ENCODE results near the gene ACTR6.
A peak's percentile ranks its signal among the peaks of the same experiment; 100 is the strongest.

ACTR6 gene

DNA sequence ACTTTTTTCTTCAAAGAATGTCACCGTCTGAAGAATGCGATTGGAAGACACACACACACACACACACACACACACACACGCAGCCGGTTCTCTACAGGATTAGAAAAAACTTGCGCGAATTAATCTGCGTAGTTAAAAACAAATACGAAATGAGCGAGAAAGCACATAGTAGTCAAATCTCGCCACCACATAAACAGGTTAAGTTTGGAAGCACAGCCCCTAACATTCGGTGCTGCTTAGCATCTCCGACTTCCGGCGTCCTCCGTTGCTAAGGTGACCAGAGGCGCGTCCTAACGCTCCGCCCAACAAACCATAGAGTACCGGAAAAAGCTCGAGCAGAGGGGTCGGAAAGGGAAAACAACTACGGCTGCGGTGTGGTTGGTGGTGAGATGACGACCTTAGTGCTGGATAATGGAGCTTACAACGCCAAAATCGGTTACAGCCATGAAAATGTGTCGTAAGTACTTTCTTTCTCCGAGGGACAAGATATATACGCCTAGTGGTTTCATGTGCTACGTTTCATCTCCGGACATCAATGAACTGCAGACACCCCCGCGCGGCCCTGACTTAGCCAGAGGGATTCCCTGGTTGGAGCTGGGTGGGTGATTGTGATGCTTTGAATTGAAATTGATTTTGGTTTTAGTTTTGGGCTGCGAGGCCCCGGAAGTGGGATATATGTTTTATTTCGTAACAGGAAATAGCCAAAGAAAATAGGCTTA is at the start of gene ACTR6:
Gene ACTR6 (plus strand): TSS at position 353 of the 719 bp plus-strand sequence. CDS start 37 bp downstream, at position 390.
- TF ChIP-seq, protein P1, sequence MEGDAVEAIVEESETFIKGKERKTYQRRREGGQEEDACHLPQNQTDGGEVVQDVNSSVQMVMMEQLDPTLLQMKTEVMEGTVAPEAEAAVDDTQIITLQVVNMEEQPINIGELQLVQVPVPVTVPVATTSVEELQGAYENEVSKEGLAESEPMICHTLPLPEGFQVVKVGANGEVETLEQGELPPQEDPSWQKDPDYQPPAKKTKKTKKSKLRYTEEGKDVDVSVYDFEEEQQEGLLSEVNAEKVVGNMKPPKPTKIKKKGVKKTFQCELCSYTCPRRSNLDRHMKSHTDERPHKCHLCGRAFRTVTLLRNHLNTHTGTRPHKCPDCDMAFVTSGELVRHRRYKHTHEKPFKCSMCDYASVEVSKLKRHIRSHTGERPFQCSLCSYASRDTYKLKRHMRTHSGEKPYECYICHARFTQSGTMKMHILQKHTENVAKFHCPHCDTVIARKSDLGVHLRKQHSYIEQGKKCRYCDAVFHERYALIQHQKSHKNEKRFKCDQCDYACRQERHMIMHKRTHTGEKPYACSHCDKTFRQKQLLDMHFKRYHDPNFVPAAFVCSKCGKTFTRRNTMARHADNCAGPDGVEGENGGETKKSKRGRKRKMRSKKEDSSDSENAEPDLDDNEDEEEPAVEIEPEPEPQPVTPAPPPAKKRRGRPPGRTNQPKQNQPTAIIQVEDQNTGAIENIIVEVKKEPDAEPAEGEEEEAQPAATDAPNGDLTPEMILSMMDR (IDR thresholded peaks at IDR 0.05; ENCODE audit: insufficient read depth, low read depth, low read length, missing control alignments) = no peak
- H3K4me3 ChIP-seq (ENCODE audit: low read length) = peak within 1 kb of the TSS; percentile 67
- peak; percentile 97 for DNase-seq (ENCODE audit: low read depth)

DNA sequence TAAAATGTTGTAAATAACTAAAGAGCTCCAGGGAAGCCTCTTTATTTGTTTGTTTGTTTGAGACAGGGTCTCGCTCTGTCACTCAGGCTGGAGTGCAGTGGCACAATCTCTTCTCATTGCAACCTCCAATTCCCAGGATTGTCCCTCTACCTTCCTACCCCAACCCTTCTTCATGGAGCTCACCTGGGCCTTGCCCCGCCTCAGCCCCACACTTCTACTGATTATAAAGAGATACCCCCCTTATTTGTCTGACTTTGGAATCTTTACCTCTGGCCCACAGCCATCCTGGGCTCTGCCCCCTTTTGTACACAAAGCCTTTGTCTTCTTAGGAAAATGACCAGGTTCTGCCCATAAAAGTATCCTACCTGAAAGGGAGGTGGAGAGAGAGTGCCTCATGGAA is 48.8 kb upstream of the ACTR6 start:
- TF ChIP-seq, protein P1 (IDR thresholded peaks at IDR 0.05; ENCODE audit: insufficient read depth, low read depth, low read length, missing control alignments) = no peak
- H3K4me3 ChIP-seq (ENCODE audit: low read length) = no peak overlapping the region
- DNase-seq (ENCODE audit: low read depth) = no peak

DNA sequence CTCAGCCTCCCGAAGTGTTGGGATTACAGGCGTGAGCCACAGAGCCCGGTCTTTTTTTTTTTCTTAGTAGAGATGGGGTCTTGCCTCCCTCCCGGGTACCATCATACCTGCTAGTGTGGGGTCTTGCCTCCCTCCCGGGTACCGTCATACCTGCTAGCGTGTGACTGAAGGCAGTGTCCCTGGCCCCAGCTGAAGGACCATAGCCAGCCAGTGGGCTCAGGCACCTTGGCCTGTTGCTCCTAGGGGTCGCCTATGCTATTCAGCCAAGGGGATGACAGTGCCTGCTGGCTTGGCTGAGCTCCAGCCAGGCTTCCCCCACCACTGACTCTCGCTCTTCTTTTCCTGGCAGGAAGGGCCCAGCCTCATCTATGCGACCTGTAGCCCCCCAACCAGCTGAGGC is 47.5 kb upstream of the ACTR6 start:
- H3K4me3 ChIP-seq (ENCODE audit: low read length) = no peak overlapping the region
- TF ChIP-seq, protein P1 (IDR thresholded peaks at IDR 0.05; ENCODE audit: insufficient read depth, low read depth, low read length, missing control alignments) = no peak
- DNase-seq (ENCODE audit: low read depth) = no peak

DNA sequence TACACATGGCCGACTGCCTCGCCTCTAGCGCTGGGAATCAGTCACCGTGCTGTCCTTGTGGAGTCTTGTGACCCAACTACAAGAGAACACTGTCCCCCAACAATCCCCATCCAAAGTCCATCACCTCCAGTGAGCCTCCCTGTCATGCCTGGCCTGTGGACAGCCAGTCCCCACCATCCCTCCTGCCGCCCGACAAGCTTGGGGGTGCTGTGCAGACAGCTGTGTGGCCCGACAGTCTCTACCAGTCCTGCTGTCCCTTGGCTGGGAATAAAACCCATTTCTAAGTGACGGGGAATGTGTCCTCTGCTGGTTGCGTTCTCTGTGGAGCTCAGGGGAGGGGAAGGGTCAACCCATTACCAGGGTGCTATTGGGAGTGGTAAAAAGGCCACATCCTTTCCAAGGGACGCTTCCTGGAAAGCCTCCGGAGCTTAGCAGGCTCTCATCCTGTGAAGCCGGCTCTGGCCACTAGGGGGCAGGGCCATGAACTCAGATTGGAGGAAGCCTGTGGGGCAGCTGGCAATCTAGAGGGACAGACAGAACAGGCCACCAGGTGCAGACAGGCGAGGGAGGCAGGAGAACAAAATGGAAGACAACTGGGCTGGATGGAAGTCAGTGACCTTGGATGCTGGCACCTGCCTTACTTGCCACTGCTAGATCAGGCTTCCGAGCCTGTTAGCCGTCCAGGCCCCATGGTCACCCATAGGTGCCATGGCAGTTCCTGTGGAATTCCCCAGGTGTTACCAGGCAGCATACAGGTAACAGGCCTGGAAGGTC is 46.0 kb upstream of the ACTR6 start:
- TF ChIP-seq, protein P1 (IDR thresholded peaks at IDR 0.05; ENCODE audit: insufficient read depth, low read depth, low read length, missing control alignments) = peak; percentile 88
- DNase-seq (ENCODE audit: low read depth) = peak; percentile 73
- no peak overlapping the region for H3K4me3 ChIP-seq (ENCODE audit: low read length)

DNA sequence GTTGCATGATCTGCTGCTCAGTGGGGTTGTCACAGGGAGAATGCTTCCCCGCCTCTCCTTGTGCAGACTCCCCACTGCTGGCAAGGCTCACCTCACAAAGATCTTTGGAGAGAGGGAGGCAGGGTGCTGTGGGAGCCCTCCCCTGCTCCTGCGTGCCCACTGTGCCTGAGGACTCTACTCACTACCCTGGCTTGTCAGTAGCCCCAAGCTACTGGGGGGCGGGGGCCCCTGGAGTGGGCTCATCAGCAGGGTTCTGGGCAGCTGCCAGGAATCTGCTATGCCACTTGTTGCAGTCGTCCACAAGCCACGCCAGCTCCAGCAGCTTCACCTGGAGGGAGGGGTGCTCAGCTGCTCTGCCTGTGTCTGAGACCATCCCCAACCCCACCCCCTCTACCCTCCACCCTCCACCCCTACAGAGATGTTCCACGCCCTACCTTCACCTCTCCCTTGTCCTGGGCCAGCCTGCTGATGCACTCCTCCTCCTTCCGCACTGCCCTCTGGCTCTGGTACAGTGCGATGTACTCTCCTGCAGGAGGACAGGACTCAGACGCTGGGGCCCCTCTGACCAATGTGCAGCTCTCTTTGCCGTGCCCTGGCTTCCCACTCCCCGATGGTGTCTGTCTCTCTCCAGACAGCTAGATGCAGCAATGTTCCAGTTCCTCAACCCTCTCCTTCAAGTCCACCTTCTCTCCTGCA is 43.7 kb upstream of the ACTR6 start:
- DNase-seq (ENCODE audit: low read depth) = no peak
- TF ChIP-seq, protein P1 (IDR thresholded peaks at IDR 0.05; ENCODE audit: insufficient read depth, low read depth, low read length, missing control alignments) = no peak
- H3K4me3 ChIP-seq (ENCODE audit: low read length) = no peak overlapping the region

DNA sequence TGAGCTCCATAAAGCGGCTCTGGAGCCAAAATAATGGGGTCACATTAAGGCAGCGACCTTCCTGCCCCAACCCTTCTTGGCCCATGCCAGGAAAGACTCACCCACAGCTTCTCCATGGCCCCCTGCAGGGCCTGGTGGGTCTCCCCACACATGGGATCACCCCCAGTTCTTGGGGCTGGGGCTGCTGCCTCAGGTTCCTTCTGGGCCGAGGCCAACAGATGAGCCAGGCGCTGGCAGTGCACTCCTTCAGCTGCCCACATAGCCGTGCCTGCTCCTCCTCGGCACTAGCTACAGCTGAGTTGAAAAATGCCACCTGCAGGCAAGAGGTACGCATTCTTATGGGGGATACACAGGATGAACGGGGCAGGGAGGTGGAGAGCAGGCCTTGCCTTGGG is 43.2 kb upstream of the ACTR6 start:
- H3K4me3 ChIP-seq (ENCODE audit: low read length) = no peak overlapping the region
- no peak for DNase-seq (ENCODE audit: low read depth)
- TF ChIP-seq, protein P1 (IDR thresholded peaks at IDR 0.05; ENCODE audit: insufficient read depth, low read depth, low read length, missing control alignments) = no peak
